Measurements from ENCODE around the gene RNF145. TPM values are rescaled to one million over a fixed set of nuclear protein-coding genes. Genes with fewer than 3 reads are reported as not detected.
A peak's percentile ranks its signal among the peaks of the same experiment; 100 is the strongest.

Gene RNF145
- total and polyA plus RNA-seq, 2 of the 13 experiments (the other 11 are each of a cell fraction or from before 2014, with no cell fraction given), result 24.6 TPM

DNA sequence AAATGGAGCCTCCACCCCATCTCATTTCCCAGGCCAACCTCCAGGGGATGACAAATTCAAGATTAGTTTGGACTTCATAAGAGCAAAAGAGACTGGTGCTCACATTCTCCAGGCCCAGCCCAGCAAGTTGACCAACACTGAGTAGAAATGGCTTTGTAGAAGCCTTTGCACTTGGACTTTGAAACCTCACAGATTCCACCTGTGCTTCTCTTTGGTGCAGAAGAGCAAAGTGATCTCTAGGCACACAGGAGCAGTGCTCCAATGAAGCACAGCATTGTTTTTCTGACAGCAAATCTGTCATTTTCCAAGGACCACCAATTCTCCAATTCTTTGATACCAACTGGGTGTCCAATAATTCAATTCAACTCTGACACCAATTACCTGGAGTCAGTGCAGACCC lies 17.1 kb upstream of the RNF145 start (continued):
- TF ChIP-seq TARDBP (CRISPR knock-in tag; IDR thresholded peaks at IDR 0.05), result no peak
- TF ChIP-seq ZBTB20 (CRISPR knock-in tag; IDR thresholded peaks at IDR 0.05; ENCODE audit: borderline replicate concordance, low read depth), result no peak
- TF ChIP-seq, protein P1, sequence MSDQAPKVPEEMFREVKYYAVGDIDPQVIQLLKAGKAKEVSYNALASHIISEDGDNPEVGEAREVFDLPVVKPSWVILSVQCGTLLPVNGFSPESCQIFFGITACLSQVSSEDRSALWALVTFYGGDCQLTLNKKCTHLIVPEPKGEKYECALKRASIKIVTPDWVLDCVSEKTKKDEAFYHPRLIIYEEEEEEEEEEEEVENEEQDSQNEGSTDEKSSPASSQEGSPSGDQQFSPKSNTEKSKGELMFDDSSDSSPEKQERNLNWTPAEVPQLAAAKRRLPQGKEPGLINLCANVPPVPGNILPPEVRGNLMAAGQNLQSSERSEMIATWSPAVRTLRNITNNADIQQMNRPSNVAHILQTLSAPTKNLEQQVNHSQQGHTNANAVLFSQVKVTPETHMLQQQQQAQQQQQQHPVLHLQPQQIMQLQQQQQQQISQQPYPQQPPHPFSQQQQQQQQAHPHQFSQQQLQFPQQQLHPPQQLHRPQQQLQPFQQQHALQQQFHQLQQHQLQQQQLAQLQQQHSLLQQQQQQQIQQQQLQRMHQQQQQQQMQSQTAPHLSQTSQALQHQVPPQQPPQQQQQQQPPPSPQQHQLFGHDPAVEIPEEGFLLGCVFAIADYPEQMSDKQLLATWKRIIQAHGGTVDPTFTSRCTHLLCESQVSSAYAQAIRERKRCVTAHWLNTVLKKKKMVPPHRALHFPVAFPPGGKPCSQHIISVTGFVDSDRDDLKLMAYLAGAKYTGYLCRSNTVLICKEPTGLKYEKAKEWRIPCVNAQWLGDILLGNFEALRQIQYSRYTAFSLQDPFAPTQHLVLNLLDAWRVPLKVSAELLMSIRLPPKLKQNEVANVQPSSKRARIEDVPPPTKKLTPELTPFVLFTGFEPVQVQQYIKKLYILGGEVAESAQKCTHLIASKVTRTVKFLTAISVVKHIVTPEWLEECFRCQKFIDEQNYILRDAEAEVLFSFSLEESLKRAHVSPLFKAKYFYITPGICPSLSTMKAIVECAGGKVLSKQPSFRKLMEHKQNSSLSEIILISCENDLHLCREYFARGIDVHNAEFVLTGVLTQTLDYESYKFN (CRISPR knock-in tag; conservative IDR thresholded peaks at IDR 0.05), result peak; percentile 38; the same call in 1 of the 2 replicates
- peak; percentile 48 for TF ChIP-seq TEAD3 (CRISPR knock-in tag; optimal IDR thresholded peaks at IDR 0.05; ENCODE audit: borderline replicate concordance)
- no peak for TF ChIP-seq TBP (CRISPR knock-in tag; IDR thresholded peaks at IDR 0.05)
- no peak for TF ChIP-seq ZNF33B (CRISPR knock-in tag; IDR thresholded peaks at IDR 0.05)
- no peak for TF ChIP-seq SMAD9 (CRISPR knock-in tag; IDR thresholded peaks at IDR 0.05)
- no peak for TF ChIP-seq ZNF484 (CRISPR knock-in tag; IDR thresholded peaks at IDR 0.05; ENCODE audit: borderline replicate concordance, low read depth)
- TF ChIP-seq SMC3 (IDR thresholded peaks at IDR 0.05; ENCODE audit: low read length), result 0 out of 2 replicates have a peak, but pooled peaks have one; percentile 22
- TF ChIP-seq, protein P2, sequence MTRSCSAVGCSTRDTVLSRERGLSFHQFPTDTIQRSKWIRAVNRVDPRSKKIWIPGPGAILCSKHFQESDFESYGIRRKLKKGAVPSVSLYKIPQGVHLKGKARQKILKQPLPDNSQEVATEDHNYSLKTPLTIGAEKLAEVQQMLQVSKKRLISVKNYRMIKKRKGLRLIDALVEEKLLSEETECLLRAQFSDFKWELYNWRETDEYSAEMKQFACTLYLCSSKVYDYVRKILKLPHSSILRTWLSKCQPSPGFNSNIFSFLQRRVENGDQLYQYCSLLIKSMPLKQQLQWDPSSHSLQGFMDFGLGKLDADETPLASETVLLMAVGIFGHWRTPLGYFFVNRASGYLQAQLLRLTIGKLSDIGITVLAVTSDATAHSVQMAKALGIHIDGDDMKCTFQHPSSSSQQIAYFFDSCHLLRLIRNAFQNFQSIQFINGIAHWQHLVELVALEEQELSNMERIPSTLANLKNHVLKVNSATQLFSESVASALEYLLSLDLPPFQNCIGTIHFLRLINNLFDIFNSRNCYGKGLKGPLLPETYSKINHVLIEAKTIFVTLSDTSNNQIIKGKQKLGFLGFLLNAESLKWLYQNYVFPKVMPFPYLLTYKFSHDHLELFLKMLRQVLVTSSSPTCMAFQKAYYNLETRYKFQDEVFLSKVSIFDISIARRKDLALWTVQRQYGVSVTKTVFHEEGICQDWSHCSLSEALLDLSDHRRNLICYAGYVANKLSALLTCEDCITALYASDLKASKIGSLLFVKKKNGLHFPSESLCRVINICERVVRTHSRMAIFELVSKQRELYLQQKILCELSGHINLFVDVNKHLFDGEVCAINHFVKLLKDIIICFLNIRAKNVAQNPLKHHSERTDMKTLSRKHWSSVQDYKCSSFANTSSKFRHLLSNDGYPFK (CRISPR knock-in tag; IDR thresholded peaks at IDR 0.05; ENCODE audit: borderline replicate concordance), result no peak
- TF ChIP-seq, protein P3, sequence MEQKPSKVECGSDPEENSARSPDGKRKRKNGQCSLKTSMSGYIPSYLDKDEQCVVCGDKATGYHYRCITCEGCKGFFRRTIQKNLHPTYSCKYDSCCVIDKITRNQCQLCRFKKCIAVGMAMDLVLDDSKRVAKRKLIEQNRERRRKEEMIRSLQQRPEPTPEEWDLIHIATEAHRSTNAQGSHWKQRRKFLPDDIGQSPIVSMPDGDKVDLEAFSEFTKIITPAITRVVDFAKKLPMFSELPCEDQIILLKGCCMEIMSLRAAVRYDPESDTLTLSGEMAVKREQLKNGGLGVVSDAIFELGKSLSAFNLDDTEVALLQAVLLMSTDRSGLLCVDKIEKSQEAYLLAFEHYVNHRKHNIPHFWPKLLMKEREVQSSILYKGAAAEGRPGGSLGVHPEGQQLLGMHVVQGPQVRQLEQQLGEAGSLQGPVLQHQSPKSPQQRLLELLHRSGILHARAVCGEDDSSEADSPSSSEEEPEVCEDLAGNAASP (CRISPR knock-in tag; IDR thresholded peaks at IDR 0.05; ENCODE audit: borderline replicate concordance), result 0 out of 2 replicates have a peak, but pooled peaks have one; percentile 13
- peak; percentile 29; the same call in 1 of the 2 replicates for TF ChIP-seq ZFX (CRISPR knock-in tag; IDR thresholded peaks at IDR 0.05; ENCODE audit: low read depth)
- no peak for TF ChIP-seq IKZF1 (IDR thresholded peaks at IDR 0.05)
- TF ChIP-seq, protein P4, sequence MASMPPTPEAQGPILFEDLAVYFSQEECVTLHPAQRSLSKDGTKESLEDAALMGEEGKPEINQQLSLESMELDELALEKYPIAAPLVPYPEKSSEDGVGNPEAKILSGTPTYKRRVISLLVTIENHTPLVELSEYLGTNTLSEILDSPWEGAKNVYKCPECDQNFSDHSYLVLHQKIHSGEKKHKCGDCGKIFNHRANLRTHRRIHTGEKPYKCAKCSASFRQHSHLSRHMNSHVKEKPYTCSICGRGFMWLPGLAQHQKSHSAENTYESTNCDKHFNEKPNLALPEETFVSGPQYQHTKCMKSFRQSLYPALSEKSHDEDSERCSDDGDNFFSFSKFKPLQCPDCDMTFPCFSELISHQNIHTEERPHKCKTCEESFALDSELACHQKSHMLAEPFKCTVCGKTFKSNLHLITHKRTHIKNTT (CRISPR knock-in tag; IDR thresholded peaks at IDR 0.05), result no peak
- no peak for TF ChIP-seq ZNF382 (CRISPR knock-in tag; IDR thresholded peaks at IDR 0.05; ENCODE audit: borderline replicate concordance)
- no peak for TF ChIP-seq RELA (CRISPR knock-in tag; IDR thresholded peaks at IDR 0.05)
- no peak for TF ChIP-seq PRMT3 (CRISPR knock-in tag; IDR thresholded peaks at IDR 0.05; ENCODE audit: borderline replicate concordance, low read depth)
- TF ChIP-seq, protein P5, sequence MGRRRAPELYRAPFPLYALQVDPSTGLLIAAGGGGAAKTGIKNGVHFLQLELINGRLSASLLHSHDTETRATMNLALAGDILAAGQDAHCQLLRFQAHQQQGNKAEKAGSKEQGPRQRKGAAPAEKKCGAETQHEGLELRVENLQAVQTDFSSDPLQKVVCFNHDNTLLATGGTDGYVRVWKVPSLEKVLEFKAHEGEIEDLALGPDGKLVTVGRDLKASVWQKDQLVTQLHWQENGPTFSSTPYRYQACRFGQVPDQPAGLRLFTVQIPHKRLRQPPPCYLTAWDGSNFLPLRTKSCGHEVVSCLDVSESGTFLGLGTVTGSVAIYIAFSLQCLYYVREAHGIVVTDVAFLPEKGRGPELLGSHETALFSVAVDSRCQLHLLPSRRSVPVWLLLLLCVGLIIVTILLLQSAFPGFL (CRISPR knock-in tag; IDR thresholded peaks at IDR 0.05), result no peak
- peak; percentile 73; the same call in 1 of the 2 replicates for TF ChIP-seq HMG20A (CRISPR knock-in tag; IDR thresholded peaks at IDR 0.05; ENCODE audit: borderline replicate concordance)
- peak; percentile 77; the same call in 1 of the 2 replicates for TF ChIP-seq ZNF292 (CRISPR knock-in tag; IDR thresholded peaks at IDR 0.05; ENCODE audit: borderline replicate concordance, low read depth)
- no peak for TF ChIP-seq U2AF1 (optimal IDR thresholded peaks at IDR 0.05; ENCODE audit: low read depth, low read length)

Measured in HepG2 (cell line).